Measurements from ENCODE around the gene PALLD. TPM values are rescaled to one million over a fixed set of nuclear protein-coding genes. Genes with fewer than 3 reads are reported as not detected.

PALLD gene
- total RNA-seq, 1 experiment from 2014 or later: 6.5 TPM

DNA sequence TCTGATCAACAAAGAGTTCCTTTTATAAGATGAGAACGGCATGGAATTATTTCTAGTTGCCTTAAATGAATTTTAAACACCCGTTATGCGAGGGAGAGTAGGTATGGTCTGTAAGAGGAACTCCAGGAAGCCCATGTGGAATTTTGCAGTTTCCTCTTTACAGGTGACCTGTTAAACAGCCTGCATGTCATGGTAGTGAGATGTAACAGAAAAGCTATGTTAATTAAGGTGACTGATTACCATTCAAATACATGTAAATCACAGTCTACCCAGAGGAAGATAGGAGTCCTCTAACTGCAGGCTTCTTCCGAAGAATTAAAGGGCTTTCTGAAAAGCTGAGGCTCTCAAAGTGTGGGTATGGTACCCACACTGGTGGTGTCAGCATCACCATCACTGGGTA lies 349.6 kb downstream of the PALLD start:
- H3K4me1 ChIP-seq (ENCODE audit: control insufficient read depth, insufficient read depth, low read length): peaks cover 3% of the 10 kb centered on the region; the same call in 1 of the 2 replicates
- ATAC-seq (no peak), DNase-seq (ENCODE audit: low read depth, low spot score) (no peak)
- ChIA-PET CTCF (no interaction called here), POLR2A (no interaction called here)
- no peaks in the 10 kb centered on the region for H3K9me3 ChIP-seq (ENCODE audit: control insufficient read depth, insufficient read depth, low read depth, low read length)
- no peaks in the 10 kb centered on the region; the same call in 1 of the 2 replicates for H3K27me3 ChIP-seq (ENCODE audit: control insufficient read depth, insufficient read depth, low read length)
- H3K27ac ChIP-seq (ENCODE audit: low read length): no peak overlapping the region
- no peak overlapping the region for H3K4me3 ChIP-seq (ENCODE audit: low read depth in 2 of 2, low read length in 2 of 2)
- no peak for TF ChIP-seq SIN3A (IDR thresholded peaks at IDR 0.05; ENCODE audit: borderline replicate concordance, insufficient read depth, low read depth, low read length)
- TF ChIP-seq, protein P1, sequence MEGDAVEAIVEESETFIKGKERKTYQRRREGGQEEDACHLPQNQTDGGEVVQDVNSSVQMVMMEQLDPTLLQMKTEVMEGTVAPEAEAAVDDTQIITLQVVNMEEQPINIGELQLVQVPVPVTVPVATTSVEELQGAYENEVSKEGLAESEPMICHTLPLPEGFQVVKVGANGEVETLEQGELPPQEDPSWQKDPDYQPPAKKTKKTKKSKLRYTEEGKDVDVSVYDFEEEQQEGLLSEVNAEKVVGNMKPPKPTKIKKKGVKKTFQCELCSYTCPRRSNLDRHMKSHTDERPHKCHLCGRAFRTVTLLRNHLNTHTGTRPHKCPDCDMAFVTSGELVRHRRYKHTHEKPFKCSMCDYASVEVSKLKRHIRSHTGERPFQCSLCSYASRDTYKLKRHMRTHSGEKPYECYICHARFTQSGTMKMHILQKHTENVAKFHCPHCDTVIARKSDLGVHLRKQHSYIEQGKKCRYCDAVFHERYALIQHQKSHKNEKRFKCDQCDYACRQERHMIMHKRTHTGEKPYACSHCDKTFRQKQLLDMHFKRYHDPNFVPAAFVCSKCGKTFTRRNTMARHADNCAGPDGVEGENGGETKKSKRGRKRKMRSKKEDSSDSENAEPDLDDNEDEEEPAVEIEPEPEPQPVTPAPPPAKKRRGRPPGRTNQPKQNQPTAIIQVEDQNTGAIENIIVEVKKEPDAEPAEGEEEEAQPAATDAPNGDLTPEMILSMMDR (IDR thresholded peaks at IDR 0.05): no peak
- TF ChIP-seq, protein P2, sequence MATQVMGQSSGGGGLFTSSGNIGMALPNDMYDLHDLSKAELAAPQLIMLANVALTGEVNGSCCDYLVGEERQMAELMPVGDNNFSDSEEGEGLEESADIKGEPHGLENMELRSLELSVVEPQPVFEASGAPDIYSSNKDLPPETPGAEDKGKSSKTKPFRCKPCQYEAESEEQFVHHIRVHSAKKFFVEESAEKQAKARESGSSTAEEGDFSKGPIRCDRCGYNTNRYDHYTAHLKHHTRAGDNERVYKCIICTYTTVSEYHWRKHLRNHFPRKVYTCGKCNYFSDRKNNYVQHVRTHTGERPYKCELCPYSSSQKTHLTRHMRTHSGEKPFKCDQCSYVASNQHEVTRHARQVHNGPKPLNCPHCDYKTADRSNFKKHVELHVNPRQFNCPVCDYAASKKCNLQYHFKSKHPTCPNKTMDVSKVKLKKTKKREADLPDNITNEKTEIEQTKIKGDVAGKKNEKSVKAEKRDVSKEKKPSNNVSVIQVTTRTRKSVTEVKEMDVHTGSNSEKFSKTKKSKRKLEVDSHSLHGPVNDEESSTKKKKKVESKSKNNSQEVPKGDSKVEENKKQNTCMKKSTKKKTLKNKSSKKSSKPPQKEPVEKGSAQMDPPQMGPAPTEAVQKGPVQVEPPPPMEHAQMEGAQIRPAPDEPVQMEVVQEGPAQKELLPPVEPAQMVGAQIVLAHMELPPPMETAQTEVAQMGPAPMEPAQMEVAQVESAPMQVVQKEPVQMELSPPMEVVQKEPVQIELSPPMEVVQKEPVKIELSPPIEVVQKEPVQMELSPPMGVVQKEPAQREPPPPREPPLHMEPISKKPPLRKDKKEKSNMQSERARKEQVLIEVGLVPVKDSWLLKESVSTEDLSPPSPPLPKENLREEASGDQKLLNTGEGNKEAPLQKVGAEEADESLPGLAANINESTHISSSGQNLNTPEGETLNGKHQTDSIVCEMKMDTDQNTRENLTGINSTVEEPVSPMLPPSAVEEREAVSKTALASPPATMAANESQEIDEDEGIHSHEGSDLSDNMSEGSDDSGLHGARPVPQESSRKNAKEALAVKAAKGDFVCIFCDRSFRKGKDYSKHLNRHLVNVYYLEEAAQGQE (IDR thresholded peaks at IDR 0.05; ENCODE audit: insufficient read depth in 1 of 2, low read depth in 2 of 2, low read length in 1 of 2): no peak
- TF ChIP-seq POLR2AphosphoS5 (IDR thresholded peaks at IDR 0.05; ENCODE audit: low read depth, low read length): no peak
- no peak for TF ChIP-seq TCF7L2 (IDR thresholded peaks at IDR 0.05; ENCODE audit: low read depth, low read length)
- no TSS peak for BruUV-seq (replicated peaks)
- in situ Hi-C loops (cut with HindIII; ENCODE audit: low pct_unique_long_range_greater_than_20kb, low sequenced_read_pairs) (no loop called here), intact Hi-C loops (cut with micrococcal nuclease; ENCODE audit: unreplicated experiment) (no loop called here)
- no peaks in the 10 kb centered on the region for H3K36me3 ChIP-seq (ENCODE audit: control insufficient read depth, insufficient read depth, low read length)

DNA sequence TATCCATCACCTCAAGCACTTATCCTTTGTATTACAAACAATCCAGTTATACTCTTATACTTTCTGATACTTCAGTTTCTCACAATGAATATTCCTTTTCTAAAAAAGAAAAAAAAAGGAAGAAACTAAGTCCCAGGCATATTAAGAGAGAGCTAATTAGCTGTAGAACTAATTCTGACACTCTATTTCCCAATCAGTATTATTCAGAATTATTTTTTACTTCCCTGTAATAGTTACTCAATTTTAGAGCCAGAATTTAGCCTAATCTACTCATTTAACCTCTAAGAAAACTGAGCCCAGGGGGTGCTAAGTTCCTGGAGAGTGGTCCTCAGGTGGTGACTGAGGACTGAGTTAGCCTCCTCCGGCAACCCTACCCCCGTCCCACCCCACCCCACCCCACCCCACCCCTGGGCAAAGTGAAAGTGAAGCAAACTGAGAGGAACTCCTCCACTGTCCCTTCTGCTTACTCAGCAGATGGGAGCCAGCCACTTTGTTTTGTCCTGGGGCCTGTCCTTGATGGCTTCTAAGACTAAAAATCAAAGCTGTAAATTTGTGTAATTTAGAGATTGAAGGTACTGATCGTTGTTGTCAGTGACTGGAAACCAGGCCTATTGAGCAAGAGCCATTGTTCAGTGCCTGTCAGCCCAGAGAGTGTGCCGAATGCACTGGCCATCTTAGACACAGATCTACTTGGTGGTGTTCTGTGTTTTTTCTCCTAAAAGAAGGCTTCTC lies 351.1 kb downstream of the PALLD start:
- no peak overlapping the region for H3K27ac ChIP-seq (ENCODE audit: low read length)
- intact Hi-C loops (cut with micrococcal nuclease; ENCODE audit: unreplicated experiment): no loop called here
- no peaks in the 10 kb centered on the region for H3K9me3 ChIP-seq (ENCODE audit: control insufficient read depth, insufficient read depth, low read depth, low read length)
- TF ChIP-seq, protein P1 (IDR thresholded peaks at IDR 0.05): no peak
- TF ChIP-seq TCF7L2 (IDR thresholded peaks at IDR 0.05; ENCODE audit: low read depth, low read length): no peak
- TF ChIP-seq, protein P2 (IDR thresholded peaks at IDR 0.05; ENCODE audit: insufficient read depth in 1 of 2, low read depth in 2 of 2, low read length in 1 of 2): no peak
- TF ChIP-seq POLR2AphosphoS5 (IDR thresholded peaks at IDR 0.05; ENCODE audit: low read depth, low read length): no peak
- no peak for TF ChIP-seq SIN3A (IDR thresholded peaks at IDR 0.05; ENCODE audit: borderline replicate concordance, insufficient read depth, low read depth, low read length)
- H3K4me3 ChIP-seq (ENCODE audit: low read depth in 2 of 2, low read length in 2 of 2): no peak overlapping the region
- peaks cover 3% of the 10 kb centered on the region; the same call in 1 of the 2 replicates for H3K4me1 ChIP-seq (ENCODE audit: control insufficient read depth, insufficient read depth, low read length)
- DNase-seq (ENCODE audit: low read depth, low spot score) (no peak), ATAC-seq (no peak)
- ChIA-PET CTCF (no interaction called here), POLR2A (interaction anchor here (1.0 kb wide), 1 partner anchor 12 kb away, joined by 3 read pairs; no protein-coding TSS in a partner anchor)
- no peaks in the 10 kb centered on the region for H3K27me3 ChIP-seq (ENCODE audit: control insufficient read depth, insufficient read depth, low read length)
- H3K36me3 ChIP-seq (ENCODE audit: control insufficient read depth, insufficient read depth, low read length): no peaks in the 10 kb centered on the region
- in situ Hi-C loops (cut with HindIII; ENCODE audit: low pct_unique_long_range_greater_than_20kb, low sequenced_read_pairs): no loop called here
- no TSS peak for BruUV-seq (replicated peaks)

Measured in Panc1 (cell line).